GM18511 (cell line): Measurements from ENCODE around the gene P2RX3.

ENCODE experiments used
- ATAC-seq: cut with Tn5 transposase; IDR thresholded peaks from one replicate; pipeline ENCODE4 v1.9.1; 2021; ENCODE audit warnings: mild to moderate bottlenecking, moderate library complexity; ENCODE audit not compliant: unreplicated experiment

Gene P2RX3

GRCh38 chr11:57368106-57368844 is 30.1 kb downstream of the P2RX3 start:
- ATAC-seq, result no peak

GRCh38 chr11:57368845-57369232 is 30.7 kb downstream of the P2RX3 start:
- no peak for ATAC-seq

GRCh38 chr11:57370251-57370650 is 32.1 kb downstream of the P2RX3 start:
- no peak for ATAC-seq

GRCh38 chr11:57370941-57371340 is 32.8 kb downstream of the P2RX3 start:
- no peak for ATAC-seq

- no peak for ATAC-seq
Observed at GRCh38 chr11:57373146-57373545, 35.0 kb downstream of the P2RX3 start.

- ATAC-seq, result no peak
Observed at GRCh38 chr11:57374966-57375365, 36.8 kb downstream of the P2RX3 start.

- ATAC-seq, result no peak
Observed at GRCh38 chr11:57375490-57375889, 37.3 kb downstream of the P2RX3 start.

GRCh38 chr11:57376095-57377090 is 38.2 kb downstream of the P2RX3 start:
- ATAC-seq, result no peak

GRCh38 chr11:57377107-57377506 is 39.0 kb downstream of the P2RX3 start:
- ATAC-seq, result no peak

- ATAC-seq, result no peak
Observed at GRCh38 chr11:57378186-57378585, 40.0 kb downstream of the P2RX3 start.

GRCh38 chr11:57379732-57380131 is 41.6 kb downstream of the P2RX3 start:
- no peak for ATAC-seq

GRCh38 chr11:57380975-57381374 is 42.8 kb downstream of the P2RX3 start, which contains the start of gene PRG3:
Gene PRG3, minus strand, starts transcription at chr11:57381150. Its CDS starts 442 bp downstream, at chr11:57380708.
- ATAC-seq, result no peak

- no peak for ATAC-seq
Observed at GRCh38 chr11:57386178-57386940, 48.2 kb downstream of the P2RX3 start.

GRCh38 chr11:57387289-57388030 is 49.3 kb downstream of the P2RX3 start:
- ATAC-seq, result no peak

- ATAC-seq, result no peak
Observed at GRCh38 chr11:57390535-57390934, 52.4 kb downstream of the P2RX3 start, which contains the start of gene PRG2. Gene PRG2, minus strand, starts transcription at chr11:57390650. Its CDS starts 706 bp downstream, at chr11:57389944.

GRCh38 chr11:57391111-57391510 is 53.0 kb downstream of the P2RX3 start:
- no peak for ATAC-seq

GRCh38 chr11:57391539-57391938 is 53.4 kb downstream of the P2RX3 start:
- no peak for ATAC-seq

GRCh38 chr11:57392066-57392762 is 54.1 kb downstream of the P2RX3 start:
- no peak for ATAC-seq

- no peak for ATAC-seq
Observed at GRCh38 chr11:57392763-57393105, 54.6 kb downstream of the P2RX3 start.
